ENCODE measurements around the gene ECEL1.
"Not testable (repeated sequence)": the region's sequence is repeated elsewhere in the genome, so short reads cannot be mapped to it uniquely, and the experiment has no call there.

ECEL1 gene

DNA sequence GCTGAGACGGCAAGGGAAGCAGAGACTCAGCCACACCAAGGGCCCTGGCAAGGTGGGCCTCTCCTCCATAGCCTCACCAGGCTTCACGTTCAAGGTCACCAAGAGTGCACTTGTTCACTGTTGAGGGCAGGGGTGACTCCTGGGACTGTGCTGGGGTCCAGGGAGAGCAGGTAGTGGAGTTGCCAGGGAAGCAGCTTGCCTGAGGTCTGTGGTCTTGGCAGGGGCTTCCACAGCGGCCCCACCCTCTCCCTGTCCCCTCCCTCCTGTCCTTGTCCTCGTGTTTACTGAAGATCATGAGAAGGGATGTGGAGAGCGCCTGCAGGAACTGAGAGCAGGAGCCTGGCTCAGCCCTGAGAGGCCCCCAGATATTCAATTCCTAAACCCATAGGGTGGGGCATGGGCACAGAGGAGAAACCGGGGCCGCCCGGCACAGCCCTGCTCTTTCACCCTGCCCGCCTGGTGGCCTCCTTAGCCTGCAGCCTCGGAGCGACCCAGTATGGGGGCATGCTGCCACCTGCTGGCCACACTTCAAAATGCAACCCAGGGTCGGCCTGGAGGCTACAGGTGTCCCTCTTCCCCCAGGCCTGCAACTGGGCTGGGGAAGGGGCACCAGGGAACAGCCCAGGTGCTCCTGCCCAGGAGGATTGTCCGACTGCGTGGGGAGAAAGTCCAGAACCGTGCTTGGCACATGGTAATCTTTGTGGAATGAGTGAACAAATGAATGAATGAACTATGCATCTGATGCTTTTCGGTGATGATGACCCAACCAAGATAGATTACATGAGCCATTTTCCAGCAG is 47.2 kb downstream of the ECEL1 start:
- DNase-seq = peak; percentile 85

DNA sequence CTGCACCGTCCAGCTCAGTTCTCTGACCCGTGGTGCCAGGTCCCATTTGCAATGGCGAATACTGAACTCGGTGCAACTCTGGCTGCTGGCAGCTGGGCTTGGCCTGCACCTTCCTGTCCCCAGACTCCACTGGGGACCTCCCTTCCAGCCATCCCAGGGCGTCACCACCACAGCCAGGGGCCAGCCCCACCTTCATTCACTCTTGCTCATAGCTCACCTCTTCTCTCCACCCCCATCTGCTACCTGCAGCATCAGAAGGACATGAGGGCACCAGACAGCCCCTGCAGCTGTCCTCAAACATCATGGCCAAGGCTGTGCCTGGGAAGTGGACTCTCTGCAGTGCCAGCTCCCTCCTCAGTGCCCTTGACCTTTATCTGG is 47.9 kb downstream of the ECEL1 start:
- DNase-seq = no peak

DNA sequence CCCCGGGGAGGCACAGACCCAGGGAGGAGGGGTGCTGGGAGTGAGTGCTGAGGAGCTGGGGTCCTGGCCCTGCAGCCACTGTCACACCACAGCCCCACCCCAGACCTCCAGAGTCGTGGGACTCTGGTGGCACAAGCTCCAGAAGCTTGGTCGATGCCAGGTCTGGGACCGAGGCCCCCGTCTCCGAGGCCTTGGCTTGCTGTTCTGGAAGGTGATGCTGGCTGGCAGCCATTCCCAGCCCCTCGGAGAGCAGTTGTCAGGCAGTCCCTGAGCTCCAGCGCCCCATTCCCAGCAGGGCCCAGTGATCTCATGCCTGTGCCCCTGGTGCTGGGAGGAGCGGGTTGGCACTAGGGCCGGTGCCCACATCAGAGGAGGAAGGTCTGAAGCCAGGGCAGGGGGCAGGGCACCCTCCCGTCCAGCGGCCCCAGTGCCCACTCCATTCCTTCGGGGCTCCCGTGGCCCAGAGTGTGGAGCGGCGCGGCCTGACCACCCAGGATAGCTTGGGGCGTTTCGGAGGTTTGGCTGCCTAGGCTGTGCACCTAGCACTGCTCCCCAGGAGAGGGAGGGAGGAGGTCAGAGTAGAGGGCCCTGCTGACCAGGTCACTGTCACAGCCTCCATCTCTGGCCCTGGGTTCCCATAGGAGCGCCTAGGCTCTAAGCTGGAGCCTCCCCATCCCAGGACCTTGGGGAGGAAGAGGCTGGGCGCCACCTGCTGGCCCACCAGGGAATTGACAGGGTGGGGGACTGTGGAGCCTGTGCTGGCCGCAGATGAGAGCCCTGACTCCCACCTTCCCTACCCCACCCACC is 48.5 kb downstream of the ECEL1 start:
- DNase-seq = no peak

DNA sequence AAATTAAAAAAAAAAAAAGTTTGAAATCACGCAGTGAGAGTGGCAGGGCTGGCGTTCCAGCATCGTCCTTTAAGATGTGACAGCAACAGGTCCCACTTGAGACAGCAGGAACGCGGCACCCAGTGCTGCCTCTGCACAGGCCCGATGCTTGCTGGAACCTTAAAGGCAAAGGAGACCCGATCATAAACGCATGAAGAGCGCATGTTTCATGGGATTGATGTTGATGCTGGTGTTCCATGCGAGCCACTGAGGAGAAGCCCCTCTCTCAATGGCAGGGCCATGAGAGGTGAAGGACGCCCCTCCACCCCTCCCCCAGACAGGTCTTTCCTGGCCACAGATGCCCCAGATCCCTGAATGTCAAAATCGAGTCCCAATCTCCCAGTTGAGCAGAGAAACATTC is 49.5 kb downstream of the ECEL1 start:
- no peak for DNase-seq

DNA sequence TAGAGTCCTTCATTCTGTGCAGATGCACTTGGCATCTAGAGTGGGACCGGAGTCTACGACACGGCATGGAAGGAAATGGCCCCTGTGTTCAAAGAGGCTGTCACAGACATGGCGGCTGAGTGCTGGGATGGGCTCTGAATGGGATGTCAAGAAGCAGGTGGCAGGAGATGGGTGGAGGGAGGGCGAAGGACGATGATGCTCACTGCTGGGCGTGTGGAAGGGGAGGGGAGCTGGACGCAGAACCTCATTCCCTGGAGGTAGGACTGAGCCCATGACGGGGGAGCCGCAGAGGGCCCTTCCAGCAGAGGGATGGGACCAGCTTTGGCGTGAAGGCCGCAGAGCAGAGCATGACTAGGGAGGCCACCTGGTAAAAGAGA is 50.5 kb downstream of the ECEL1 start:
- DNase-seq = no peak

DNA sequence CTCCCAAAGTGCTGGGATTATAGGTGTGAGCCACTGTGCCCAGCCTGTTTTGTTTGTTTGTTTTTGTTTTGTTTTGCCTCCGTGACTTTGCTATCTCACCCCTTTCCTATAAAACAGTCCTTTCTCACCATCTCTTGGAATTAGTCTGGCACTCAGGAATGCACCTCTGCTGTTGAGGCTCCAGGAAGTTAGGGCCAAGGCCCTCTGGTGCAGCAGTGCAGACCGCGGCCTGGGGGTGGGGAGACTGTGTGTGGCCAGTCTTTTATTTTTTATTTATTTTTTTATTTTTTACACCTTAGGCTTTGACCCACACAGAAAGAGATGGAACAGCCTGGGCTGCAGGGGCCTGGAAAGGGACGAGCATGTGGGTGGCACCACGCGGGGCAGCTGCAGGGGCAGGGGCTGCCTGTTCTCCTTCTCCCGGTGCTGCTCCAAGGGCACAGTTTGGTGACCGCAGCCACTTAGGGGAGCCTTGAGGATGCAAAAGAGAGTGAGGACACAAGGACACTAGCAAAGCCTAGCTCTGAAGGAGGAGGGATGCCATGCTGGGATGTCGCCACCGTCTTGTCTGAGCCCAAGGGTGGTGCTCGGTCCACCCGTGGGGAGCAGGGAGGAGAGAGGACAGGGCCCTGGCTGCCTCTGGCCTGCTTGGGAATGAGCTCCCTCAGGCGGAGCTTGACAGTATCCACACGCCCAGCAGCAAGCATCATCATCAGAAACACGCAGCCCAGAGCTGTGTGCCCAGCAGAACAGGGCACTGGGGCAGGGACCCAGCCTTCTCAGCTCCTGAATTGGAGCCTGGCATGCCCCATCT is 51.0 kb downstream of the ECEL1 start:
- no peak for DNase-seq

DNA sequence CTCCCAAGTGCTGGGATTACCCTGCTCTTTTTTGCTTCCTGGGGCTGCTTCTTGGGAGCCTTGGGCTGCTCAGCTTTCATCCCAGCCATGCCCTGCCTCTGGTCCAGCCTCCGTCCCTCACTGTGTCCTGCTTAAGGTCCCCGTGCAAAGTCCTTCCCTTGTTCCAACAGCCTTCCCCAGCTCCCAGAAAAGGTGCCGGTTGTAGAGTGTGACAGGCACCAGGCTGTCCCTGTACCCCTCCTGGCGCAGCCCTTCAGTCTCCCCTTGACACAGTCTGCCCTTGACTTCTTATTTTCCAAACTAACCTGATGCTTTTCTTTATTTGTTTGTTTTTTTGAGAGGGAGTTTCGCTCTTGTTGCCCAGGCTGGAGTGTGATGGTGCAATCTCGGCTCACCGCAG is 51.8 kb downstream of the ECEL1 start:
- DNase-seq = no peak

DNA sequence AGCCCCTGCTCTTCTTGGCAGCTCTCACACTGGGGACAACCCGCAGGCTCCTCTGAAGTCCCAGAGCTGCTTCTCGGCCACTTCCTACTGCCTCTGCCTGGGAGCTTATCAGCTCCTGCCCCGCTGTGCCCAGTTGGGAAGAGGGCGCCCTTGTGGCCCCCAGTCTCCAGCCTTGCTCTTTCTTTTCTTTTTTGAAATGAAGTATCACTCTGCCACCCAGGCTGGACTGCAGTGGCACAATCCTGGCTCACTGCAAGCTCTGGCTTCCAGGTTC is 52.3 kb downstream of the ECEL1 start:
- DNase-seq = no peak

DNA sequence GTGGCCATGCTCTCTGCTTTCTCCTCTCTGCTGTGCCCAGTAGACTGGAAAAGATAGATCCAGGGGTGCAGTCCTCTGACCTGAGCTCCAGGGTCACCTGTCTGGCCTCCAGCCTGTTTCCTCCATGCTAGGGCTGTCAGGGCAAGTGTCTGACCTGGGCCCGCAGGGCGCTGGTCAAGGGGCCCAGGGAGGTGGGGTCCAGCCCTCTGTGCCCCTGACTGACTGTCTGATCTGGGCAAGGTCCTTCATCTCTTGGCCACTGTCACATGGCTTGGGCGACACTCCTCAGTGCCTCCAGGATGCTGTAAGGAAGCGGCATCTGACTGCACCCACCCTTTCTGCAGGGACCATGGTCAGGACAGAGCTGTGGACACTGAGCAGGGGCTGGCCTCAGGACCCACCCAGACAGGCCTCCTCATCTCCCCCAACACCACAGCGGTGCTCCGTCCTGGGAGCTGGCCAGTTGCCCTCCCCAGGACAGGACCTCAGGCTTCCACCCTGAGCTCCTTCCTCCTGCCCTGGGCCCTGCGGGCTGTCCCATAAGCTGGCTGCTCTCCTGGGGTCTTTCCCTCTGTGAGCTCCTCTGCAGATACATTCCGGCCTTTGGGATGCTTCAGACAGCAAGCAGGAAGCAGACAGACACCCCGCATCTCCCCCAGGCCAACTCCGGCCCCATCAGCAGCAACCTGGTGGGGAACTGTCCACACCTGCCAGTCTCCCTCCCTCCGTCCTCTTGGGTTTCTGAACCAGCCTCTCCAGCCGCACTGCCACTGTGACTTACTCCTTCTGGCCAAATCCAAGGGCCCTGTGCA is 52.9 kb downstream of the ECEL1 start:
- no peak for DNase-seq

DNA sequence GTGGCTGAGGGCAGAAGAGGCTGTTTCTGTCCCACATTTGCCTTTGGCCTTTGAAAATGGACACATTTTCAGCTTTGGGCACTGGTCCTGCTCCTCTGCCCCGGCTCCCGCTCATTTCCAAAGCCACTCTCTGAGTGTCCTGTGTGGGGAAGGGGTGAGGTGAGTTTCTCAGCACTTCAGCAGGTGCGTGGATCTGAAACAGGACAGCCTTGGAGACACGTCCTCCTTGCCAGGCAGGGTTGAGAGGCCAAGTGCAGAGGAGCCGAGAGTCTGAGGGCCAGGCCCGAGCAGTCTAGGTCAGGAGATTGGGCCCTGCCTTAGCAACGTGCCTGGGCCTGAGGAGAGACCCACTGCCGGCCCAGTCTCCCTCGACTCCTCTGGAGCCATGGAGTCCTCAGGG is 53.5 kb downstream of the ECEL1 start:
- no peak for DNase-seq

DNA sequence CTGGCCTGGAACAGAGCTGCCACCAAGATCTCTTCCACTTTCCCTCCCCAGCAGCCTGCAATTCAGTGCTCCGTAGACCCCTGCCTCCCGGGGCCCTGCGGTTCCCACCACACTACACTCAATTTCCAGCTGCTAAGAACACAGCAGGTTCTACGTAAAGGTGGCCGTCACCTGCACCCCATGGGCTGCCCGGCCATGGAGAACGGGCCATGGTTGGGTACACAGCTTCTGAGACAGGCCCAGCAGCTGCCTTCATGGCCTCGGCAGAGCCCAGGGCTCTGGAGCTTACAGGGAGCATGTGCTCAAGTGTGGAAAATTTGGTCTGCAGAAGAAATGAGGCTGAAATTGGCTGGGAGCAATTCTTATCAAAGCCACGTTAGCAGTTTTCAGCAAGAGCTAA is 54.0 kb downstream of the ECEL1 start:
- DNase-seq = not testable (repeated sequence)

DNA sequence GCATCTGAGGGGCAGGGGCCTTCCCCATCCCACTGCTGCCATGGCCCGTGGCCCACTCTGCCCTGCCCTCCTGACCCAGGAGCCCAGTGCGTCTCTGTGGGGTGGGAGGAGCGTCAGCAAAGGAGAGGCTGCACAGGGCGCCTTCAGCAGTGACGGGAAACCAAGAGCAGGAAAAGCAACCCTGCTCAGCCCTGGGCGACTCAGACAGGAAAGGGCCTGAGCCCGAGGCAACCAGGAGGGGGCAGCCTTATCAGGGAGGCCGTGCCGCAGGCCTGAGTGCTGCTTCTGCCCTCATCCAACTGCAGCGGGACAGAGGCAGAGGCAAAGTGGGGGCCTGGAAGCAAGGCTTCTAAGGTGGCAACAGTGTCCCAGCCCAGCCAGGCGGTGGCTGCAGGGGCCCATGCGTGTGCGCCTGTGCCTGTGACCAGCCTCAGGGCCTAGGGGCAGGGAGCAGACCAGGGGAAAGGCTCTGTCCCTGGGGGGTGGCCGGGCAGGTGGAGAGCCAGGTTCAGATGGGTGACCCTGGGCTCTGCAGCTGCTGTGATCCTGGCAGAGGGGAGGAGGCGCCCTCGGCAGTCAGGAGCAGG is 54.9 kb downstream of the ECEL1 start:
- DNase-seq = peak; percentile 17

DNA sequence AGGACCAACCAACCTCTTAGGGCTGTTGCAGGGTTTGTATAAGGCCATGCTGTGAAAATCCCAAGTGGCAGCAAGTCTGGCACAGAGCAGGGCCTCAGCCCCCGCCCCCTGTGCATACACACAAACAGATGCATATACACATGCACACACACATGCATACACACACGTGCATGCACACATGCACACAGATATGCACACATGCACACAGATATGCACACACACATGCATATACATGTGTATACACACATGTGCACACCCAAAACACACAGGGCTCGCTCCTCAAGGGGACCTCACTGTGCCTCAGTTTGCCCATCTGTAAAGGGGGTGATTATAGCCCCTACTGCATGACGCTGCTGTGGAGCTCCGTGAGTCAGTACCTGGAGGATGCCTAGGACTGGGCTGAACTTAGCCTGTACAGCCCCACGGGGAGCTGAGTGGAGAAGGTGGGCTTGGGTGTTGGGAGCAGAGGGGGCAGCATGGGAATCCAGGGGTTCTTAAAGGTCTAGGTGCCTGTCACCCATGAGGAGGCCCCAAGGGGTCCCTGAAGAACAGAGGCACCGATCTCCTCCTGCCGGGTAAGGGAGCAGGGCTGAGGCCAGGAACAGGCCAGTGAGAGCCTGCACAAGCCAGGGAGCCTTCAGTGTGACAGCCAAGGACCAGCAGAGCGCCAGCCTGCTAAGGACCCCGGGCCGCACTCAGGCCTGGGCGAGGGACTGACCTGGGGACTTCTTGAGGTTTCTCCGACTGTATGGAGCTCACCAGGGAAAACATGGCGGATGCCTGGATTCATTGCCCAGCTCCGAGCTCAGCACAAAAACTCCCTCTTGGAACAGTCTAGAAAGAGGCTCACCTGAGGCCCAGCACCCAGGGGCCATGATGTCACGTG is 55.7 kb downstream of the ECEL1 start:
- no peak for DNase-seq
